ENCODE data around the gene SLBP.

- no peak for TF ChIP-seq CTCF (IDR thresholded peaks at IDR 0.05)
- no peak for TF ChIP-seq POLR2A (IDR thresholded peaks at IDR 0.05)
These were observed 48.0 kb downstream of the SLBP start for GRCh38 chr4:1664141-1664540.
